Gastroesophageal sphincter (tissue), 4 donors: ENCODE results near the gene RSPO1. TPM values are rescaled to one million over a fixed set of nuclear protein-coding genes. Genes with fewer than 3 reads are reported as not detected.

ENCODE experiments used
- ATAC-seq: fragments of 150-250 bp; one replicate; pipeline ENCODE4 v1.9.1; 2016; ENCODE audit warnings: mild to moderate bottlenecking, moderate library complexity
- H3K27ac ChIP-seq, 4 donors: fragments of 200-600 bp; sonication (generic) in 3 of 4; 1 replicate in 3 of 4; 2 replicates in 1 of 4; pipeline ENCODE4 v1.5.1; 2016 to 2019
- H3K27me3 ChIP-seq: fragments of 200-600 bp; sonication (generic); one replicate; pipeline ENCODE4 v1.5.1; 2019
- H3K36me3 ChIP-seq, 2 donors: fragments of 200-600 bp; sonication (generic); one replicate each; pipeline ENCODE4 v1.5.1; 2019; ENCODE audit warnings: control low read depth in 1 of 2
- H3K4me1 ChIP-seq, 3 donors: fragments of 200-600 bp; sonication (generic); 1 replicate in 2 of 3; 2 replicates in 1 of 3; pipeline ENCODE4 v1.5.1; 2016 to 2019; ENCODE audit warnings: control low read depth in 2 of 3
- H3K4me3 ChIP-seq, 2 donors: fragments of 200-600 bp; sonication (generic); one replicate each; pipeline ENCODE4 v1.5.1; 2019; ENCODE audit warnings: mild to moderate bottlenecking in 1 of 2, moderate library complexity in 1 of 2
- H3K9me3 ChIP-seq, 3 donors: fragments of 200-600 bp; sonication (generic); one replicate each; pipeline ENCODE4 v1.5.1; 2017 to 2019; ENCODE audit warnings: control low read depth in 2 of 3
- EP300 ChIP-seq: sonication (generic); formaldehyde crosslinking; IDR thresholded peaks from one replicate; pipeline ENCODE4 v1.6.1; 2017; ENCODE audit warnings: antibody characterized with exemption, mild to moderate bottlenecking
- POLR2A ChIP-seq, 2 donors: fragments of 450-650 bp; IDR thresholded peaks; one replicate each; pipeline ENCODE4 v1.6.1; 2017; ENCODE audit warnings: antibody characterized with exemption in 2 of 2, mild to moderate bottlenecking in 2 of 2, moderate library complexity in 1 of 2
- POLR2AphosphoS5 ChIP-seq: sonication (generic); formaldehyde crosslinking; IDR thresholded peaks from one replicate; pipeline ENCODE4 v1.6.1; 2017; ENCODE audit warnings: antibody characterized with exemption
- WGBS, 2 donors: methylation state at CpG; one replicate each; pipeline ENCODE4 v1.1.5; 2018; ENCODE audit warnings: low coverage in 1 of 2; 5-methylcytosine and 5-hydroxymethylcytosine counted together
- total RNA-seq, 4 donors: library from RNA; depleted of rRNA; stranded (reverse); fragments of >200 nt; gene quantifications; one replicate each; pipeline ENCODE4 v1.1.0, GENCODE V29; 2016
- TF ChIP-seq, protein P1 (sequence below), 4 experiments: fragments of 200-600 bp in 2 of 4; fragments of 450-650 bp in 2 of 4; sonication (generic) in 1 of 4; IDR thresholded peaks; one replicate each; pipeline ENCODE4 v1.5.1; 2017 to 2019; ENCODE audit warnings: antibody characterized with exemption in 4 of 4, mild to moderate bottlenecking in 2 of 4, moderate library complexity in 2 of 4

Gene RSPO1
- total RNA-seq, 4 donors from 2014 or later, result 0.47 to 4.0 (median 2.5) TPM

DNA sequence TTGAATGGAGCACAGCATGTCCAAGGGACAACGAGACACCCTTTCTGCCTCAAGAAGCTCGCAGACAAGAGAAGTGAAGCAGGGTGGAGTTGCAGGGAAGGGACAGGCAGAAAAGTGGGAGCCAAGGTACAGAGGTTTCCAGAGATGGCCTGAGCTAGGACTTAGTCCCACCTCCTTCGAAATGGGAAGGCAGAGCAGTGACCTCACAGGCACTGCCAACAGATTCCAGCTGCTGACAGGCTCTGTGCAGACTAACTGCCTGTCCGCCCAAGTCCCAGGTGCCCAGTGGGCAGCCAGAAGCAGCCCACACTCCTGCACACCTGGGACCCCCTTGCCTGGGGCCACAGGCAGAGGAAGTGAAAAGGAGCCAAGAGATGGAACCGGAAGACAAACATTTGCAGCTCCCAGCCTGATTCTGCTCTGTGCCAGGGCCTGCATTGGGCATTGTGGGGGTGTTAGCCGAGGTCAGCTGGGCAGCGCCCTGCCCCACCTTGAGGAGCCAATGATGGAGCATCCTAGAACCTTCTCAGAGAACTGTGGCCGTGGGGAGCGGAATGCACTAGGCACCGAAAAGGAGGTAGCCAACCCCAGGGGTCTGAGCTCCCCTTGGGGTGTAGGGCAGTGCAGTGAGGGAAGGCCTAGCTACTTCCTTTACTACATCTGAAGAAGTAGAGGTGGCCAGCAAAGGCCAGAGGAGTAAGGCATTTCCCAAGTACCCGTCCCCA, 27.5 kb upstream of the RSPO1 start:
- 64 to 70% methylated on average over 4 to 5 of the region's 11 CpGs for WGBS, 2 donors
- Histone ChIP-seq H3K27ac (no peak overlapping the region), H3K27me3 (peaks cover 59% of the 10 kb centered on the region), H3K4me1 (no peaks in the 10 kb centered on the region), H3K36me3 (no peaks in the 10 kb centered on the region), H3K9me3 (no peaks in the 10 kb centered on the region), H3K4me3 (no peak overlapping the region)
- ATAC-seq, result no peak
- TF ChIP-seq EP300 (no peak), POLR2A (IDR thresholded peaks at IDR 0.05) (no peak), POLR2AphosphoS5 (no peak)
- TF ChIP-seq, protein P1, sequence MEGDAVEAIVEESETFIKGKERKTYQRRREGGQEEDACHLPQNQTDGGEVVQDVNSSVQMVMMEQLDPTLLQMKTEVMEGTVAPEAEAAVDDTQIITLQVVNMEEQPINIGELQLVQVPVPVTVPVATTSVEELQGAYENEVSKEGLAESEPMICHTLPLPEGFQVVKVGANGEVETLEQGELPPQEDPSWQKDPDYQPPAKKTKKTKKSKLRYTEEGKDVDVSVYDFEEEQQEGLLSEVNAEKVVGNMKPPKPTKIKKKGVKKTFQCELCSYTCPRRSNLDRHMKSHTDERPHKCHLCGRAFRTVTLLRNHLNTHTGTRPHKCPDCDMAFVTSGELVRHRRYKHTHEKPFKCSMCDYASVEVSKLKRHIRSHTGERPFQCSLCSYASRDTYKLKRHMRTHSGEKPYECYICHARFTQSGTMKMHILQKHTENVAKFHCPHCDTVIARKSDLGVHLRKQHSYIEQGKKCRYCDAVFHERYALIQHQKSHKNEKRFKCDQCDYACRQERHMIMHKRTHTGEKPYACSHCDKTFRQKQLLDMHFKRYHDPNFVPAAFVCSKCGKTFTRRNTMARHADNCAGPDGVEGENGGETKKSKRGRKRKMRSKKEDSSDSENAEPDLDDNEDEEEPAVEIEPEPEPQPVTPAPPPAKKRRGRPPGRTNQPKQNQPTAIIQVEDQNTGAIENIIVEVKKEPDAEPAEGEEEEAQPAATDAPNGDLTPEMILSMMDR (IDR thresholded peaks at IDR 0.05), result no peak

DNA sequence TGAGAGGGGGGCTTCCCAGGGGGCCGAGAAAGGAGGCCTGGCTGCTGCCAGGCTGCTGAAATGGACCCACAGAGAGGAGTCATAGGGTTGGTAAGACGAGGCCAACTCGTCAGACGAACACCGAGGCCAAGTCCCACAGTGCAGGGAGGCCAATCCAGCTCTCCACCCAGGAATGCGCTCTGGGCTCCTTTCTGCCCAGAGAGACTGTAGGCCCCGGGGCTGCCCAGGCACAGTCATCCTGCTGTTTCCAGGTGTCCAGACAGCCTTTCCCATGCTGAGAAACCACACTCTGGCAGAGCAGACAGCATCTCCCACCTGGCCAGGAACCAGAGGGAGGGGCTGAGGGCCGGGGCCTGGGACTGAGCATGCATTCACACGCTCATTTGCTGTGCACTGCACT, 26.7 kb upstream of the RSPO1 start:
- no peak for TF ChIP-seq EP300
- TF ChIP-seq, protein P1 (IDR thresholded peaks at IDR 0.05), result no peak
- no peak for TF ChIP-seq POLR2AphosphoS5
- TF ChIP-seq POLR2A (IDR thresholded peaks at IDR 0.05), result no peak
- ATAC-seq, result no peak
- peaks cover 63% of the 10 kb centered on the region for H3K27me3 ChIP-seq
- WGBS, 2 donors, result 47 to 80% methylated on average over 1 to 5 of the region's 9 CpGs
- H3K4me1 ChIP-seq, result no peaks in the 10 kb centered on the region
- H3K27ac ChIP-seq, result no peak overlapping the region
- no peaks in the 10 kb centered on the region for H3K36me3 ChIP-seq
- no peak overlapping the region for H3K4me3 ChIP-seq
- H3K9me3 ChIP-seq, result no peaks in the 10 kb centered on the region

DNA sequence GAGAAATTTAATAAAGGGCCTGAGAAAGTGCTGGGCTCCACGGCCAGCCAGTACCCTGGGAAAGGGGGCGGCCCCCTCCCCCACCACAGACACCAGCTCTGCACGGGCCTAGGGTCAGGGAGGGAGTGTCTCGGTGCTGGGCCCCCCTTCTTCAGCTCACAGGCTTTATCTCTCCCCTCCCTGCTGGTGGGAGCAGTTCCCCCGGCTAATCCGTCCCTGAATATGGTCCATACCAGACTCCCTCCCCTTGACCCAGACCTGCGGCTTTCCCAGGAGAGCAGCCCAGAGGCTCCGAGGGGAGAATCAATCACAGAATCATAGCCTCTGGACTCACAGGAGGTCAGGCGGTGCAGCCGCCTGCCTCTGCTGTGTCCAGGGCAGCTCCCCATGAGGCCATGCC, 26.0 kb upstream of the RSPO1 start:
- 8% methylated on average over 6 of the region's 10 CpGs; no CpG with 5 or more reads in 1 of the 2 donors for WGBS, 2 donors
- no peak overlapping the region for H3K27ac ChIP-seq
- no peaks in the 10 kb centered on the region for H3K36me3 ChIP-seq
- peaks cover 69% of the 10 kb centered on the region for H3K27me3 ChIP-seq
- TF ChIP-seq EP300 (no peak), POLR2A (IDR thresholded peaks at IDR 0.05) (no peak), POLR2AphosphoS5 (no peak)
- TF ChIP-seq, protein P1 (IDR thresholded peaks at IDR 0.05), result no peak
- H3K4me3 ChIP-seq, result no peak overlapping the region
- no peak for ATAC-seq
- H3K9me3 ChIP-seq, result no peaks in the 10 kb centered on the region
- no peaks in the 10 kb centered on the region for H3K4me1 ChIP-seq

DNA sequence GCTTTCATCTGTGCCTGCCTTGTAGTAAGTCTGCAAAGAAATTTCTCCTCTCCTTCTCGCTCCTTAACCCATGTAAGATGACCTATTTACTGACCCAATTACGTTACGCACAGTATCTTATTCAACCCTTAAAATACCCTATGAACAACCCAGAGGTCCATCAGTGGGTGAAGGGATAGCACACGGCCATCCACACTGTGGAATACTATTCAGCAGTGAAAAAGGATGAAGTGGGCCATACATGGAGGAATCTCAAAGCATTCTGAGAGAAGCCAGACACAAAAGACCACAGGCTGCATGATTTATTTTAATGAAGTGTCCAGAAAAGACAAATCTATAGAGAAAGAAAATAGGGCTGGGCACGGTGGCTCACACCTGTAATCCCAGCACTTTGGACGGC, 23.8 kb upstream of the RSPO1 start:
- Histone ChIP-seq H3K27me3 (peaks cover 70% of the 10 kb centered on the region), H3K9me3 (no peaks in the 10 kb centered on the region), H3K4me3 (no peak overlapping the region), H3K36me3 (no peaks in the 10 kb centered on the region), H3K4me1 (no peaks in the 10 kb centered on the region), H3K27ac (no peak overlapping the region)
- TF ChIP-seq POLR2AphosphoS5 (no peak), POLR2A (IDR thresholded peaks at IDR 0.05) (no peak), EP300 (no peak)
- TF ChIP-seq, protein P1 (IDR thresholded peaks at IDR 0.05), result no peak
- no peak for ATAC-seq
- WGBS, 2 donors, result 80 to 100% methylated on average over 1 to 5 of the region's 6 CpGs
